Thyroid gland (tissue), 4 donors: Measurements from ENCODE around the gene PIP5K1C. TPM values are rescaled to one million over a fixed set of nuclear protein-coding genes. Genes with fewer than 3 reads are reported as not detected.

Experiments
- DNase-seq, 2 donors: peaks; one replicate each; pipeline ENCODE4 v3.0.0-alpha.2; 2019
- H3K27ac ChIP-seq, 3 donors: fragments of 200-600 bp; sonication (generic); 1 replicate in 2 of 3; 2 replicates in 1 of 3; pipeline ENCODE4 v1.5.1; 2016 to 2019; ENCODE audit warnings: mild to moderate bottlenecking in 1 of 3, moderate library complexity in 1 of 3
- H3K27me3 ChIP-seq: fragments of 200-600 bp; sonication (generic); one replicate; pipeline ENCODE4 v1.5.1; 2019
- H3K36me3 ChIP-seq, 2 donors: fragments of 200-600 bp; sonication (generic); one replicate each; pipeline ENCODE4 v1.5.1; 2016 to 2019
- H3K4me1 ChIP-seq, 2 donors: fragments of 200-600 bp; sonication (generic); one replicate each; pipeline ENCODE4 v1.5.1; 2017 to 2019
- H3K4me3 ChIP-seq, 3 donors: fragments of 200-600 bp; sonication (generic); replicated peaks in 1 of 3; 1 replicate in 2 of 3; 2 replicates in 1 of 3; pipeline ENCODE4 v1.5.1; 2016; ENCODE audit warnings: mild to moderate bottlenecking in 1 of 3
- H3K9me3 ChIP-seq: fragments of 200-600 bp; sonication (generic); one replicate; pipeline ENCODE4 v1.5.1; 2017
- CTCF ChIP-seq, 6 experiments: fragments of 200-600 bp in 3 of 6; fragments of 450-650 bp in 3 of 6; sonication (generic) in 3 of 6; IDR thresholded peaks; one replicate each; pipeline ENCODE4 v1.5.1; 2016 to 2019; ENCODE audit warnings: antibody characterized with exemption in 6 of 6, mild to moderate bottlenecking in 2 of 6, inconsistent platforms in 1 of 6, moderate library complexity in 1 of 6
- POLR2A ChIP-seq, 2 donors: fragments of 450-650 bp; IDR thresholded peaks; one replicate each; pipeline ENCODE4 v1.6.1; 2017; ENCODE audit warnings: antibody characterized with exemption in 2 of 2, mild to moderate bottlenecking in 2 of 2, moderate library complexity in 1 of 2
- WGBS, 2 donors: methylation state at CpG; one replicate each; pipeline ENCODE4 v1.1.5; 2017; 5-methylcytosine and 5-hydroxymethylcytosine counted together
- intact Hi-C: fragments of 100-400 bp; cut with DNase I; formaldehyde crosslinking; loops from one replicate; pipeline ENCODE4 v1.15.1; 2023
- total RNA-seq, 4 donors: library from RNA; depleted of rRNA; stranded (reverse); fragments of >200 nt; gene quantifications; one replicate each; pipeline ENCODE4 v1.2.3, GENCODE V29; 2016

The PIP5K1C gene
- total RNA-seq, 4 donors from 2014 or later = 23.2 to 42.4 (median 35.0) TPM

- H3K27me3 ChIP-seq = no peaks in the 10 kb centered on the region
- 91 to 93% methylated on average over 23 to 25 of the region's 37 CpGs for WGBS, 2 donors
These were observed 47.0 kb downstream of the PIP5K1C start for GRCh38 chr19:3653081-3653795.

GRCh38 chr19:3652422-3652821, 47.8 kb downstream of the PIP5K1C start:
- H3K36me3 ChIP-seq = peaks cover 37 to 40% of the 10 kb centered on the region in 2 donors
- no peak overlapping the region for H3K4me3 ChIP-seq
- H3K4me1 ChIP-seq = peaks cover 0 to 3% of the 10 kb centered on the region in 2 donors
- H3K27ac ChIP-seq = no peak overlapping the region
- intact Hi-C loops = no loop called here
- no peaks in the 10 kb centered on the region for H3K9me3 ChIP-seq
- no peaks in the 10 kb centered on the region for H3K27me3 ChIP-seq
- DNase-seq = no peak
- WGBS, 2 donors = 97% methylated on average over 6 to 7 of the region's 14 CpGs
- TF ChIP-seq CTCF (IDR thresholded peaks at IDR 0.05) (no peak), POLR2A (IDR thresholded peaks at IDR 0.05) (no peak)

More at GRCh38 chr19:3653081-3653795, 47.0 kb downstream of the PIP5K1C start:
- no peak for DNase-seq
- Histone ChIP-seq H3K27ac (no peak overlapping the region), H3K9me3 (no peaks in the 10 kb centered on the region), H3K36me3 (peaks cover 41% of the 10 kb centered on the region in 2 donors), H3K4me1 (peaks cover 0 to 3% of the 10 kb centered on the region in 2 donors), H3K4me3 (no peak overlapping the region)
- intact Hi-C loops = no loop called here
- TF ChIP-seq CTCF (IDR thresholded peaks at IDR 0.05) = no peak

GRCh38 chr19:3651684-3652083, 48.6 kb downstream of the PIP5K1C start:
- no peak overlapping the region for H3K27ac ChIP-seq
- H3K9me3 ChIP-seq = no peaks in the 10 kb centered on the region
- no peaks in the 10 kb centered on the region for H3K27me3 ChIP-seq
- 94 to 95% methylated on average over 8 to 15 of the region's 33 CpGs for WGBS, 2 donors
- TF ChIP-seq POLR2A (IDR thresholded peaks at IDR 0.05) (no peak), CTCF (IDR thresholded peaks at IDR 0.05) (no peak)
- no peak for DNase-seq
- H3K36me3 ChIP-seq = peaks cover 29 to 43% of the 10 kb centered on the region in 2 donors
- peaks cover 0 to 3% of the 10 kb centered on the region in 2 donors for H3K4me1 ChIP-seq
- intact Hi-C loops = no loop called here
- no peak overlapping the region for H3K4me3 ChIP-seq

GRCh38 chr19:3649888-3650287, 50.4 kb downstream of the PIP5K1C start:
- H3K27ac ChIP-seq = no peak overlapping the region
- peak in 1 of 2 donors; percentile 25 for DNase-seq
- H3K36me3 ChIP-seq = peaks cover 22 to 45% of the 10 kb centered on the region in 2 donors
- no peak overlapping the region for H3K4me3 ChIP-seq
- WGBS, 2 donors = 95 to 97% methylated on average over 6 to 10 of the region's 16 CpGs
- intact Hi-C loops = no loop called here
- H3K27me3 ChIP-seq = no peaks in the 10 kb centered on the region
- TF ChIP-seq CTCF (IDR thresholded peaks at IDR 0.05) = no peak
- no peak for TF ChIP-seq POLR2A (IDR thresholded peaks at IDR 0.05)
- H3K9me3 ChIP-seq = no peaks in the 10 kb centered on the region
- no peaks in the 10 kb centered on the region for H3K4me1 ChIP-seq
